ENCODE results near the gene HAS3.
"Not testable (repeated sequence)": the region's sequence is repeated elsewhere in the genome, so short reads cannot be mapped to it uniquely, and the experiment has no call there.

Gene HAS3
- total RNA-seq, result 0.77 to 1.7 reads per million in 2 donors

DNA sequence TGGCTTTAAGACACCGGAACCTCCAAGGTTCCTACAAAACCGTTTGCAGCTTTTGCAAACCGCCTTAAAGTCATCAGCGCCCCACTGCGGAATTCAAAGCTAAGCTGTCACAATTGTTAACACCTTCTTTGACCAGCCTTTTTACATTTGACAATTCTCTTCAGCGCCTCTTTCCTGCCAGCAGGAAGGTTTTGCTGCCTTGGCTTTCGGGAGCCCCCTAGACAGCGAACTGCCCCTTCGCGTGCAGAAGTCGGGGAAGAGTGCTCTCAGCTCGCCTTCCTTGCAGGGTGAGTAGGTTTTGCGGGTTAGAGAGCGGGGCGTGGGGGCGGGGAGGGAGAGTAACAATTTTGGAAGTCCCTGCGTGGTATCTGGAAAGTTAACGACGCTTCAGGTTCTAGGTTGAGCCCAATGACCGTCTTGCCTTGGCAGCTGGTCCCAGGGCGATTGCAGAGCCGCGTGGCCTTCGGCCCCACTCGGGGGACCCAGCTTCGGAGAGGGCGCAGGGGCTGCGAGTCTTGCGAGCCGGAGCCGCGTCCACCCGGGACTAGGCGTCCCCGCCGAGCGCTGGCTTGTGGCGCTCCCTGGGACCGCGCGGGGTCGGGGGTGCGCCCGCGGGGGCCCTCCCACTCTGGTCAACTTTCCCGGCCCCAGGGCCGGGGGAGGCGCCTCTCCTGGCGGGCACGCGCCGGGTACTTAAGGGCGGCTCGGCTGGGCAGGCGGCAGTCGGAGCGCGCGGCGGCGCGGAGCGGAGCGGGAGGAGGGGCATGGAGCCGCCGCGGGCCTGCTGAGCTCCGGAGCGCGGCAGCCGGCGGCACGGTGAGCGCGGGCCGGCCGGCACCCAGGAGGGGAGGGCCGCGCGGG, at the start of gene HAS3:
HAS3 (plus strand) TSS at position 153 of the 861 bp plus-strand sequence. CDS start 3,743 bp downstream, outside the sequence.
- DNase-seq, result no peak

DNA sequence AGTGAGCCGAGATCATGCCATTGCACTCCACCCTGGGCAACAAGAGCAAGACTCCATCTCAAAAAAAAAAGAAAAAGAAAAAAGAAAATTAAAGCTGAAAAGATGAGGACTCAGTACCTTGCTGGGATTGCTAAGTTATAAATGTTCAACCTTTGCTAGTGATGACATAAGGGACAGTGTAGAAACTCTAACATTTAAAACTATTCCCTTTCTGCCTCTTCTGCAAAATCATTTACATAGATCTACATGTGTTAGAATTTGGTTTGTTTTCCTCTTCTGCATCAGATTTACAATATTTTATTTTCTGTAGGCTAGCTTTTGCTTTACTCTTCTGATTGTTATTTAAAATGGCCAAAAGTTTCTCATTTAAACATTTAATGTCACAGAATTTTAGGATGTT, 49.5 kb upstream of the HAS3 start:
- DNase-seq, result no peak

- DNase-seq, result no peak
Measured at GRCh38 chr16:69056421-69056820, 49.0 kb upstream of the HAS3 start.

- no peak for DNase-seq
Measured at GRCh38 chr16:69057400-69058378, 47.8 kb upstream of the HAS3 start.

DNA sequence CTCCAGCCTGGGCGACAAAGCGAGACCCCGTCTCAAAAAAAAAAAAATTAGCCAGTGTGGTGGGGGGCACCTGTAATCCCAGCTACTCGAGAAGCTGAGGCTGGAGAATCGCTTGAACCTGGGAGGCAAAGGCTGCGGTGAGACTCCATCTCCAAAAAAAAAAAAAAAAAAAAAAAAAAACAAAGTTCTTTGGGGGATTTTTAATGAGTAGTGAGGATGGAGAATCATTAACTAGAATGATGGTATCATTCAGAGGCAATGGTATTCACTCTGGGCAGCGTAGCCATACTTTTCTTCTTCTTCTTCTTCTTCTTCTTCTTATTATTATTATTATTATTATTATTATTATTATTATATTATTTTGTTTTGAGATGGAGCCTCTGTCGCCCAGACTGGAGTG, 42.0 kb upstream of the HAS3 start:
- not testable (repeated sequence) for DNase-seq

- DNase-seq, result no peak
Measured at GRCh38 chr16:69064124-69064763, 41.2 kb upstream of the HAS3 start.

DNA sequence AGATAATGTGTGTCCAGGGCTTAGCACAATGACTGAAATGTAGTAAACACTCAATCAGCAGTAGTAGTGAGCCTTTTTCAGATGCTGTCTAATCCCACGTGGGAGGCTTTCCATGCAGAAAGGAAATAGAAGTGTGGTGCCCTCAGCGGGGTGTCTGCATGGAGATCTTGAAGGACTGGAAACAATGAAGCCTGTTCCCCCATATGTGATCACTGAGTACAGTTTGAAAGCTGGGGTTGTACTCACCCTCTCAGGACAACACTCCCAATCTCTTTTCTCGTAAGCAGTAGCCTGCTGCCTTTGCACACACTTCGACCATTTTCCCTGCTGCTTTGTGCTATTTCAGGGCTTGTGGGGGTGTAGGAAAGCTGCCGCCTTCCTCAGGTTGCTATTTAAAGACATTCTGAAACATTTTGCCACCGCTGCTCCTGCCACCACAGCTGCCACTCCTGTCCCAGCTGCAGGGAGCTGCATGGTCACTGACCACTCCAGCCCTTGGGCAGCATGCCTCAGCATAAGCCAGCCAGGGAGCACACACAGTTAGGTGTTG, 40.6 kb upstream of the HAS3 start:
- no peak for DNase-seq

DNA sequence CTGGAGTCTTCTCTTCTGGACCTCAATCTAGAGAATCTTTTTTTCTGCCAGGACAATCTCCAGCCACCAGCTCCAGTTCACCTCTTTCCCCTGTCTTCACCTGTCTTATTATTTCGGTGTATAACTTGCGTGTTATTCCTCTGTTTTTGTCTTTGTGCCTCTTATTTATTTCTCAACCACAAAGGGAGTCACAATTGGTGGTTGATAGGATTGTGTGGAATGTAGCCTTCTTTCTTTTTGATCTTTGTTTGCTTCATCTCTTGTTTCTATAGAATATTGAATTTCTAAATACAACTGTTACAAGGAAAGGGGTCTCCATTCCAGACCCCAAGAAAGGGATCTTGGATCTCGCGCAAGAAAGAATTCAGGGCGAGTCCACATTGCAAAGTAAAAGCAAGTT, 35.9 kb upstream of the HAS3 start:
- DNase-seq, result no peak

DNA sequence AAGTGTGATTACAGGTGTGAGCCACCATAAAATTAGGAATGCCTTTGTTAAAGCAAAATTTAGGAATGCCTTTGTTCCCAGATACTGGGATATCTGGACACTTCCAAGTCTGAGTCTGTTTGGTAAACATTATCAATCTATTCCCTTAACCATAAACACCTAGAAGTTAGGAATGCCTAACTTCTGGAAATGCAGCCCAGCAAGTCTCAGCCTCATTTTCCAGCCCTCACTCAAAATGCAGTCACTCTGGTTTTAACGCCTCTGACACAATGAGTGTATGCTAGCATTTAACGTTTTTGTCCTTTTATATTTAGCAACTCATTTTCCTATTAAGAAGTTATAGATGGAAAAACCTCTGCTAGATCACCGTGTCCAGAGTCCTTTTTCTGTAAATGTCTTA, 34.4 kb upstream of the HAS3 start:
- no peak for DNase-seq

GRCh38 chr16:69072640-69072974, 32.8 kb upstream of the HAS3 start:
- DNase-seq, result no peak

DNA sequence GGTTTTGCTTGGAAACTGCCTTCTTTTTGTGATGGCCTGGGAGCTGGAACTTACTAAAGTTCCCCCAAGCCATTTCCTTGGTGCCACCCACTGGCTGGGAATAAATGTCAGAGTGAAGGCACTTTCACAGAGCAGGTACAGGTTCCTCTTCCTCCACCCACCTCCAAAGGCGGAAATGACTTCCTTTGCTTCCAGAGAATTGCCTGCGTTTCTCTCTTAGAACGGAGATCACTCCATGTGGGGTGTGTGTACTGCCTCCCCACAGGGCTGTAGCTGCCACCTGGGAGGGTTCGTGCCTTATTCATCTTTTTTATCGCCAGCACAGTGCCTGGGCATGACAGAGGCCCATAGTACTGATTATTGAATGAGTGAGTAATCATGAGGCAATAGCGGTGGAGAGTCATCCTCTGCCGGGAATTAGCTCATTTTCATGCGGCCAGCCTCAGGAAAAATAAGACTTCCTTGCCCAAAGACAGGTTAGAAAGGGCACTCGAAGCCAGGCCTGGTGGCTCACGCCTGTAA, 32.2 kb upstream of the HAS3 start:
- no peak for DNase-seq

DNA sequence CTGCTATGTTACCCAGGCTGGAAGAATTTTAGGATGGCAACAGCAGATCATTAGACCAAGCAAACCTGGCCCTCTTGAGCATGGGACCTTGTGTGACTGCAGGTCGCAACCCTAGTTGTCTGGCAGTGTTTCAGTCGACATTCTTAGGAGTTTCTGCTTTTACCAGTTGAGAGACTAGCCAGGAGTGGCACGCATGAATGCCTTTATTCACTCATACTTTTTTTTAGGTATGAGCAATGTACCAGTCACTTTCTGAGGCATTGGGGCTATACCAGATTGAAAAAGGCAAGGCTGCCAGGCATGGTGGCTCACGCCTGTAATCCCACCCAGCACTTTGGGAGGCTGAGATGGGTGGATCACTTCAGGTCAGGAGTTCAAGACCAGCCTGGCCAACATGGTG, 28.2 kb upstream of the HAS3 start:
- no peak for DNase-seq

DNA sequence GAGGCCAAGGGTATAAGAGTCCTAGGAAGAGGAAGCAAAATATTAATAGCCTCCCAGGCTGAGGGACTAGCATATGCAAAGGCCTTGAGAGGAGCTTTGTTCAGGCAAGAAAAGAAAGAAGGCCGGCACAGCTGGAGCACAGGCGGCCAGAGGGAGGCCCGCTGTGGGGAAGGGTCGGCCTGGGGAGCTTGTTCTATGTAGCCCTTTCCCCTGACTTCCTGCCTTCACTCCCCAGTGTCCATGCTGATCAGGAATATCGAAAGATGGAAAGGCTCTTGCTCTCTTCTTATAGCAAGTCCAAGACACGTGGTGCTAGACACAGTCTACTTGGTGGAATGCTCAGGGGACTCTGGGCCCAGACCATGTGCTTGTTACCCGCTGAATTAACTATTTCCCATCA, 27.4 kb upstream of the HAS3 start:
- no peak for DNase-seq

GRCh38 chr16:69079697-69080096, 25.8 kb upstream of the HAS3 start:
- no peak for DNase-seq

DNA sequence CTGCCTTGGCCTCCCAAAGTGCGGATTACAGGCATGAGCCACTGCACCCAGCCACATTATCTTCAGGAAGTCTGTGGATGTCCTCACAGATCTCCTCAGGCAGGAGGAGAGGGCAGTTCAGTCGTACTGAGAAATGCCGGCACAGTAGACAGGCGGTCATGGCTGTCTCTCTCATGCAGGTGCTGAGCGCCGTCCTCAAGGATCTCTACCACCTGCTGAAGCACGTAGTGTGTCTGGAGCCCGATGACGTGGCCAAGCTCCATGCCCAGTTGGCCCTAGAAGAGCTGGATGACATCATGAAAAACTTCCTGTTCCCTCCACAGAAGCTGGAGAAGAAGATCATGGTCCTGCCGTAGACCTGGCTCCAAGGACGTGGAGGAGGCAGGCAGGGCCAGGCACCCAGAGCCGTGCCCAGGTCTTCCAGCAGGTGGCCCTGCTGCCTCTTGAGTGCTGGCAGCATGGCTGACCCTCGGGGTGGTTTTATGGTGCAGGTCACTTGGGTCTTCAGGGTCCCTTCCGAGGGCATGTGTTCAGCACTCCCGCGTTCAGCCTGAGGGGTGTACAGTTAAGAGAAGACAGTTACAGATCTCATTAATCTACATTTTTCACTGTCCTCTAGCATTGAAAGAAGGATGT, 22.0 kb upstream of the HAS3 start:
- DNase-seq, result no peak

- DNase-seq, result no peak
Measured at GRCh38 chr16:69084289-69084688, 21.2 kb upstream of the HAS3 start.

GRCh38 chr16:69085032-69085695, 20.3 kb upstream of the HAS3 start:
- no peak for DNase-seq

- no peak for DNase-seq
Measured at GRCh38 chr16:69087161-69087581, 18.3 kb upstream of the HAS3 start.

GRCh38 chr16:69088684-69089083, 16.8 kb upstream of the HAS3 start:
- no peak for DNase-seq

DNA sequence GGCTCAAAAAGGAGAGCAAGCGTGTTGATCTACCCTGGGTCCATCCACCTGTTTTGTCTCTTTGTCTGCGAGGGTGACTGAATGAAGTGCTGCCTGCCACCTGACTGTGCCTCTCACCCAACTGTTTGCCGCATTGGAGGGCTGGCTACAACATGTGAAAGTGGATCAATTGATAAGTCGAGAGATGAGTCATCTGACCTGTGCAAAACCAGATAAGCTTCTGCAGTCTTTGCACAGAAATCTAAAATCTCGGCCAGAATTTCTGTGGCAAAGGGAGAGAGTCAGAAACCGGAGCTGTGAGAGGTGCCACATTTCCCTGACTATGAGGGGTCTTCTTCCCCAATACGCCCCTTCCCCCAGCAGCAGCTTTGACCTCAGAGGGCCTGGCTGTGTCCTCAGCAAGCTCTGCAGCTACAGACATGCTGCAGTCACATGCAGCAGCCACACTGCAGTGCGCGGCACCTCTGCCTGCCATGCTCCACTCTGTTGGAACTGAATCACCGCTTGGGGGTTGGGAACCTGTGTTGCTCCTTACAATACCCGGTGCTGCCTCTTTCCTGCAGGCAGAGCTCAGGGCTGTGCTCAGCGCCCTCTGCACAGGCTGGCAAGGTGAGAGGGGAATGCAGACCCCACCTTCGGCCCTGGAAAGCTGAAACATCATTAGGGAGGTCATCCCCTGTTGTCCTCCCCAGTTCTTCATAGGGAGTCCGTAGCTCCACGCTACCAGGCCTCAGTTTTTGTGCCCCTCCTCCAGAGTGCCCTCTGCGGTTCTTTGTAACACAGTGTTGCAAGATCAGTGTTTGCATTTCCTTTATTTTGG, 16.2 kb upstream of the HAS3 start:
- no peak for DNase-seq

GRCh38 chr16:69093974-69094373, 11.5 kb upstream of the HAS3 start:
- DNase-seq, result no peak

All from T-helper 9 cell (primary cell).